GM23338 (cell line): ENCODE measurements around the gene TINCR. TPM values are rescaled to one million over a fixed set of nuclear protein-coding genes. Genes with fewer than 3 reads are reported as not detected.

Experiments used
- ATAC-seq: fragments of 200-7000 bp; cut with Tn5 transposase; 3 replicates; pipeline ENCODE4 v1.9.1; 2020
- DNase-seq: peaks from one replicate; pipeline ENCODE4 v3.0.0-alpha.2; 2015; ENCODE audit warnings: low spot score
- H2AFZ ChIP-seq: fragments of 200-600 bp; sonication (generic); 2 replicates; pipeline ENCODE4 v1.8.0; 2016; ENCODE audit warnings: antibody characterized with exemption, mild to moderate bottlenecking, moderate library complexity
- H3F3A ChIP-seq: fragments of 200-600 bp; sonication (generic); replicated peaks from 2 replicates; pipeline ENCODE4 v1.8.0; 2017; ENCODE audit warnings: antibody characterized with exemption, mixed run types, low read depth
- H3K27ac ChIP-seq: fragments of 200-600 bp; sonication (generic); 2 replicates; pipeline ENCODE4 v1.6.1; 2016; ENCODE audit warnings: low read depth
- H3K27me3 ChIP-seq: fragments of 200-600 bp; sonication (generic); 2 replicates; pipeline ENCODE4 v1.8.0; 2016; ENCODE audit warnings: mild to moderate bottlenecking, mixed run types, moderate library complexity; ENCODE audit not compliant: insufficient read depth
- H3K36me3 ChIP-seq: fragments of 200-600 bp; sonication (generic); 2 replicates; pipeline ENCODE4 v1.8.0; 2016; ENCODE audit warnings: mild to moderate bottlenecking; ENCODE audit not compliant: insufficient read depth
- H3K4me1 ChIP-seq: fragments of 200-600 bp; sonication (generic); 2 replicates; pipeline ENCODE4 v1.8.0; 2016; ENCODE audit warnings: mild to moderate bottlenecking, moderate library complexity; ENCODE audit not compliant: insufficient read depth
- H3K4me2 ChIP-seq: fragments of 200-600 bp; sonication (generic); 2 replicates; pipeline ENCODE4 v1.7.1; 2017; ENCODE audit warnings: mixed run types
- H3K4me3 ChIP-seq: fragments of 200-600 bp; sonication (generic); 2 replicates; pipeline ENCODE4 v1.6.1; 2016; ENCODE audit warnings: mixed run types
- H3K79me2 ChIP-seq: fragments of 200-600 bp; sonication (generic); replicated peaks from 2 replicates; pipeline ENCODE4 v1.8.0; 2017; ENCODE audit warnings: mild to moderate bottlenecking; ENCODE audit not compliant: insufficient read depth
- H3K9me2 ChIP-seq: fragments of 200-600 bp; sonication (generic); 2 replicates; pipeline ENCODE4 v1.8.0; 2017; ENCODE audit not compliant: insufficient read depth
- H4K20me1 ChIP-seq: fragments of 200-600 bp; sonication (generic); replicated peaks from 2 replicates; pipeline ENCODE4 v1.8.0; 2017; ENCODE audit warnings: mild to moderate bottlenecking; ENCODE audit not compliant: insufficient read depth
- H3K27ac Mint-ChIP-seq: 2 replicates; pipeline ENCODE4 v1.8.0; 2020; ENCODE audit warnings: inconsistent platforms, mild to moderate bottlenecking, moderate library complexity, mixed read lengths
- H3K27me3 Mint-ChIP-seq: 3 replicates; pipeline ENCODE4 v1.8.0; 2022; ENCODE audit warnings: low read depth, mild to moderate bottlenecking, moderate library complexity, mixed read lengths, inconsistent platforms; ENCODE audit not compliant: insufficient read depth, poor library complexity
- H3K36me3 Mint-ChIP-seq: 3 replicates; pipeline ENCODE4 v1.8.0; 2021; ENCODE audit warnings: low read depth, mild to moderate bottlenecking, inconsistent platforms, moderate library complexity, mixed read lengths
- H3K4me1 Mint-ChIP-seq: 3 replicates; pipeline ENCODE4 v1.8.0; 2020; ENCODE audit warnings: mild to moderate bottlenecking, inconsistent platforms, mixed read lengths
- H3K4me3 Mint-ChIP-seq: 3 replicates; pipeline ENCODE4 v1.8.0; 2021; ENCODE audit warnings: moderate library complexity, mild to moderate bottlenecking, inconsistent platforms, mixed read lengths
- H3K9me3 Mint-ChIP-seq: 3 replicates; pipeline ENCODE4 v1.8.0; 2020; ENCODE audit warnings: moderate library complexity, mild to moderate bottlenecking, inconsistent platforms, mixed read lengths
- EZH2phosphoT487 ChIP-seq: fragments of 200-600 bp; sonication (generic); IDR thresholded peaks from one replicate; pipeline ENCODE4 v1.8.1; 2018; ENCODE audit warnings: antibody characterized with exemption; ENCODE audit not compliant: unreplicated experiment
- NANOG ChIP-seq: IDR thresholded peaks from 2 replicates; pipeline ENCODE4 v1.6.1; 2016; ENCODE audit warnings: antibody characterized with exemption, borderline replicate concordance
- POLR2AphosphoS5 ChIP-seq: IDR thresholded peaks from 2 replicates; pipeline ENCODE4 v1.6.1; 2016; ENCODE audit warnings: antibody characterized with exemption, low read depth
- STAT1 ChIP-seq: IDR thresholded peaks from one replicate; pipeline ENCODE4 v1.6.1; 2016; ENCODE audit warnings: antibody characterized with exemption; ENCODE audit not compliant: unreplicated experiment
- ZNF114 ChIP-seq: fragments of 250-450 bp; sonication (Bioruptor Pico); IDR thresholded peaks from 2 replicates; pipeline ENCODE4 v1.5.0; 2020; ENCODE audit warnings: mild to moderate bottlenecking, moderate library complexity
- ZNF331 ChIP-seq: fragments of 250-450 bp; sonication (Bioruptor Pico); IDR thresholded peaks from 2 replicates; pipeline ENCODE4 v1.5.0; 2020; ENCODE audit warnings: low read depth, mild to moderate bottlenecking, moderate library complexity
- polyA plus RNA-seq: library from polyadenylated mRNA; unstranded; fragments of >200 nt; fragmentation: Nextera tagmentation; extraction: Ambion mirVana; gene quantifications from 2 replicates; pipeline ENCODE4 v1.2.1, GENCODE V29; 2016
- total RNA-seq: library from RNA; depleted of rRNA; stranded (reverse); fragments of >200 nt; shearing (Covaris generic); gene quantifications from 2 replicates; pipeline ENCODE4 v1.2.3, GENCODE V29; 2014
- TF ChIP-seq, protein P1 (sequence below): fragments of 250-450 bp; sonication (Bioruptor Pico); IDR thresholded peaks from 2 replicates; pipeline ENCODE4 v1.5.0; 2020; ENCODE audit warnings: mild to moderate bottlenecking, moderate library complexity
- TF ChIP-seq, protein P2 (sequence below): IDR thresholded peaks from one replicate; pipeline ENCODE4 v1.6.1; 2018; ENCODE audit warnings: antibody characterized with exemption; ENCODE audit not compliant: unreplicated experiment
- TF ChIP-seq, protein P3 (sequence below), 2 experiments: fragments of 200-600 bp in 1 of 2; sonication (generic) in 1 of 2; conservative IDR thresholded peaks; 2 replicates each; pipeline versions ENCODE4 v1.5.1 to v1.6.1; 2016 to 2017; ENCODE audit warnings: antibody characterized with exemption in 2 of 2, low read depth in 2 of 2, mild to moderate bottlenecking in 2 of 2, moderate library complexity in 1 of 2

Gene TINCR
- total and polyA plus RNA-seq, 2 experiments from 2014 or later, result 0.42 to 0.97 TPM

DNA sequence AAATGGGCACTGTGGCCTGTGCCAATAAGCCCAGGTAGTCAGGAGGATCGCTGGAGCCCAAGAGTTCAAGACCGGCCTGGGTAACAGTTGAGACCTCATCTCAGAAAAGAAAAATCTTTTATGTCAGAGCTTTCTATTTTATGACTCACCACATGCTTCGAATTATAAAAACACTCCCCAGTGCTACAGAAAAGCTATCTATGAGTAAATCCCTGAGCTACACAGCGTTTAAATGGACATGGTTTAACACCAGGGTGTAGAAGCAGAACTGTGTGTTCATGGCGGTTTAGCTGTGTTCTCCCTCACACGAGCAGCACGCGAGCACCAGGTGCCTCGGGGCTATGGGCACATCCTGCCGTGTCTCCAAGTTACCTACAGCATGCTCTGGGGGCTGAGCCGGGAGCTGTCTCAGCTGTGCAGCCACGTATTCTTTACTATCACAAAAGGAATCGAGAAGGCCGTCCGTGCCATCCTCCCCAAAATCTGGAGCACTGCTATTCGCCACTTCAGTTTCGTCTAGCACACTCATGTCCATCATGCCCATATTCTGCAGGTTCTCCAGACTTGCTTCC, 48.1 kb upstream of the TINCR start (continued):
- TF ChIP-seq, protein P1, sequence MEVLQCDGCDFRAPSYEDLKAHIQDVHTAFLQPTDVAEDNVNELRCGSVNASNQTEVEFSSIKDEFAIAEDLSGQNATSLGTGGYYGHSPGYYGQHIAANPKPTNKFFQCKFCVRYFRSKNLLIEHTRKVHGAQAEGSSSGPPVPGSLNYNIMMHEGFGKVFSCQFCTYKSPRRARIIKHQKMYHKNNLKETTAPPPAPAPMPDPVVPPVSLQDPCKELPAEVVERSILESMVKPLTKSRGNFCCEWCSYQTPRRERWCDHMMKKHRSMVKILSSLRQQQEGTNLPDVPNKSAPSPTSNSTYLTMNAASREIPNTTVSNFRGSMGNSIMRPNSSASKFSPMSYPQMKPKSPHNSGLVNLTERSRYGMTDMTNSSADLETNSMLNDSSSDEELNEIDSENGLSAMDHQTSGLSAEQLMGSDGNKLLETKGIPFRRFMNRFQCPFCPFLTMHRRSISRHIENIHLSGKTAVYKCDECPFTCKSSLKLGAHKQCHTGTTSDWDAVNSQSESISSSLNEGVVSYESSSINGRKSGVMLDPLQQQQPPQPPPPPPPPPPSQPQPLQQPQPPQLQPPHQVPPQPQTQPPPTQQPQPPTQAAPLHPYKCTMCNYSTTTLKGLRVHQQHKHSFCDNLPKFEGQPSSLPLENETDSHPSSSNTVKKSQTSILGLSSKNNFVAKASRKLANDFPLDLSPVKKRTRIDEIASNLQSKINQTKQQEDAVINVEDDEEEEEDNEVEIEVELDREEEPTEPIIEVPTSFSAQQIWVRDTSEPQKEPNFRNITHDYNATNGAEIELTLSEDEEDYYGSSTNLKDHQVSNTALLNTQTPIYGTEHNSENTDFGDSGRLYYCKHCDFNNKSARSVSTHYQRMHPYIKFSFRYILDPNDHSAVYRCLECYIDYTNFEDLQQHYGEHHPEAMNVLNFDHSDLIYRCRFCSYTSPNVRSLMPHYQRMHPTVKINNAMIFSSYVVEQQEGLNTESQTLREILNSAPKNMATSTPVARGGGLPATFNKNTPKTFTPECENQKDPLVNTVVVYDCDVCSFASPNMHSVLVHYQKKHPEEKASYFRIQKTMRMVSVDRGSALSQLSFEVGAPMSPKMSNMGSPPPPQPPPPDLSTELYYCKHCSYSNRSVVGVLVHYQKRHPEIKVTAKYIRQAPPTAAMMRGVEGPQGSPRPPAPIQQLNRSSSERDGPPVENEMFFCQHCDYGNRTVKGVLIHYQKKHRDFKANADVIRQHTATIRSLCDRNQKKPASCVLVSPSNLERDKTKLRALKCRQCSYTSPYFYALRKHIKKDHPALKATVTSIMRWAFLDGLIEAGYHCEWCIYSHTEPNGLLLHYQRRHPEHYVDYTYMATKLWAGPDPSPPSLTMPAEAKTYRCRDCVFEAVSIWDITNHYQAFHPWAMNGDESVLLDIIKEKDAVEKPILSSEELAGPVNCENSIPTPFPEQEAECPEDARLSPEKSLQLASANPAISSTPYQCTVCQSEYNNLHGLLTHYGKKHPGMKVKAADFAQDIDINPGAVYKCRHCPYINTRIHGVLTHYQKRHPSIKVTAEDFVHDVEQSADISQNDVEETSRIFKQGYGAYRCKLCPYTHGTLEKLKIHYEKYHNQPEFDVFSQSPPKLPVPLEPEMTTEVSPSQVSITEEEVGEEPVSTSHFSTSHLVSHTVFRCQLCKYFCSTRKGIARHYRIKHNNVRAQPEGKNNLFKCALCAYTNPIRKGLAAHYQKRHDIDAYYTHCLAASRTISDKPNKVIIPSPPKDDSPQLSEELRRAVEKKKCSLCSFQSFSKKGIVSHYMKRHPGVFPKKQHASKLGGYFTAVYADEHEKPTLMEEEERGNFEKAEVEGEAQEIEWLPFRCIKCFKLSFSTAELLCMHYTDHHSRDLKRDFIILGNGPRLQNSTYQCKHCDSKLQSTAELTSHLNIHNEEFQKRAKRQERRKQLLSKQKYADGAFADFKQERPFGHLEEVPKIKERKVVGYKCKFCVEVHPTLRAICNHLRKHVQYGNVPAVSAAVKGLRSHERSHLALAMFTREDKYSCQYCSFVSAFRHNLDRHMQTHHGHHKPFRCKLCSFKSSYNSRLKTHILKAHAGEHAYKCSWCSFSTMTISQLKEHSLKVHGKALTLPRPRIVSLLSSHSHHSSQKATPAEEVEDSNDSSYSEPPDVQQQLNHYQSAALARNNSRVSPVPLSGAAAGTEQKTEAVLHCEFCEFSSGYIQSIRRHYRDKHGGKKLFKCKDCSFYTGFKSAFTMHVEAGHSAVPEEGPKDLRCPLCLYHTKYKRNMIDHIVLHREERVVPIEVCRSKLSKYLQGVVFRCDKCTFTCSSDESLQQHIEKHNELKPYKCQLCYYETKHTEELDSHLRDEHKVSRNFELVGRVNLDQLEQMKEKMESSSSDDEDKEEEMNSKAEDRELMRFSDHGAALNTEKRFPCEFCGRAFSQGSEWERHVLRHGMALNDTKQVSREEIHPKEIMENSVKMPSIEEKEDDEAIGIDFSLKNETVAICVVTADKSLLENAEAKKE, result no peak
- no peak for TF ChIP-seq EZH2phosphoT487

DNA sequence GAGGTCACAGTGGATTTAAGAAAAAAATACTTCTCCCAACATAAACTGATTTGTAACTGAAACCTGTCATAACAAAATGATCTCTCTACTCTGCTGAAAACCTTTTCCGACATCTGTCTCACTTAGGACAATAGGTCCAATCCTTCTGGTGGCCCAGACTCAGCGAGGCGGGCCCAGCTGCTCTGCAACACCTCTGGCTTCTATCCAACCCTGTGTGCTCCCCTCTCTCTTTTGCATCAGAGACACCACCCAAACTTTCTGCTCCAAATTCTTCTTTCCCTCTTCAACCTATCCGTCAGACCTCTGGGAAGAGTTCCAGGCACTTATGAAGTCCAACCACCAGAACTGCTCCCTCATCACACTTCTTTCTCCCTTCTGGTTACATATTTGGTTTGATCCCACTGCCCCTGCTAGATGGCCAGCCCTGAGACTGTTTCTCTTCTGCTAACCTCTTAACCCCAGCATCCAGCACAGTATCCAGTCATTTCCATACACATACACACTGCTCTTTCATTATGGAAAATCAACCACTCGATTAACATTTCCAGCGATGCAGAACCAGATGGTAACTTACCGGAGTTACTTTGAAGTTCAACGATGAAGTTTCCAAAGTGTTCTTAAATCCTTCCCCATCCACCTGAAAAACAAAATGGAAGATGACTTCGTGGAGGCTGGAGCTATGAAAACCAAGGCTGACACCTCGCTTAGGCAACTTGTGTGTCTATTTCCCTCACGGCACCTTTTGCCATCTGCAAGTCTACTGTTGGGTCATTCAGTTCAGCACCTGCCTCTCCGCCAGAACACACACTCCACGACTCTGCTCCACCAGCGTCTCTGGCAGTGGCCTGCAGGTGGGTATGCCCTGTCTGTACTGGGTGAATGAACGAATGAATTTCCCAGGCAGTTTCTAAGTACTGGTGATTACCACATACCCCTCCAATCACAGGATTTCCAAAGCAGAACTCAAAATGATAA, 45.4 kb upstream of the TINCR start:
- no peaks in the 10 kb centered on the region for H3K9me3 Mint-ChIP-seq
- Histone ChIP-seq H3F3A (0 out of 2 replicates have a peak, but pooled peaks cover 5% of the 10 kb centered on the region), H3K4me3 (no peak overlapping the region), H3K79me2 (peaks cover 34% of the 10 kb centered on the region), H3K4me2 (no peak overlapping the region), H3K36me3 (peaks cover 79% of the 10 kb centered on the region), H3K27me3 (no peaks in the 10 kb centered on the region), H3K9me2 (no peaks in the 10 kb centered on the region), H4K20me1 (peaks cover 22% of the 10 kb centered on the region), H3K4me1 (no peaks in the 10 kb centered on the region), H3K27ac (no peak overlapping the region), H2AFZ (no peak overlapping the region)
- DNase-seq, result no peak
- no peak for ATAC-seq
- no peaks in the 10 kb centered on the region for H3K4me1 Mint-ChIP-seq
- no peak overlapping the region for H3K4me3 Mint-ChIP-seq
- peaks cover 94% of the 10 kb centered on the region for H3K36me3 Mint-ChIP-seq
- H3K27ac Mint-ChIP-seq, result no peak overlapping the region
- H3K27me3 Mint-ChIP-seq, result peaks cover 5% of the 10 kb centered on the region
- no peak for TF ChIP-seq ZNF114 (CRISPR knock-in tag)
- no peak for TF ChIP-seq EZH2phosphoT487
- TF ChIP-seq, protein P2, sequence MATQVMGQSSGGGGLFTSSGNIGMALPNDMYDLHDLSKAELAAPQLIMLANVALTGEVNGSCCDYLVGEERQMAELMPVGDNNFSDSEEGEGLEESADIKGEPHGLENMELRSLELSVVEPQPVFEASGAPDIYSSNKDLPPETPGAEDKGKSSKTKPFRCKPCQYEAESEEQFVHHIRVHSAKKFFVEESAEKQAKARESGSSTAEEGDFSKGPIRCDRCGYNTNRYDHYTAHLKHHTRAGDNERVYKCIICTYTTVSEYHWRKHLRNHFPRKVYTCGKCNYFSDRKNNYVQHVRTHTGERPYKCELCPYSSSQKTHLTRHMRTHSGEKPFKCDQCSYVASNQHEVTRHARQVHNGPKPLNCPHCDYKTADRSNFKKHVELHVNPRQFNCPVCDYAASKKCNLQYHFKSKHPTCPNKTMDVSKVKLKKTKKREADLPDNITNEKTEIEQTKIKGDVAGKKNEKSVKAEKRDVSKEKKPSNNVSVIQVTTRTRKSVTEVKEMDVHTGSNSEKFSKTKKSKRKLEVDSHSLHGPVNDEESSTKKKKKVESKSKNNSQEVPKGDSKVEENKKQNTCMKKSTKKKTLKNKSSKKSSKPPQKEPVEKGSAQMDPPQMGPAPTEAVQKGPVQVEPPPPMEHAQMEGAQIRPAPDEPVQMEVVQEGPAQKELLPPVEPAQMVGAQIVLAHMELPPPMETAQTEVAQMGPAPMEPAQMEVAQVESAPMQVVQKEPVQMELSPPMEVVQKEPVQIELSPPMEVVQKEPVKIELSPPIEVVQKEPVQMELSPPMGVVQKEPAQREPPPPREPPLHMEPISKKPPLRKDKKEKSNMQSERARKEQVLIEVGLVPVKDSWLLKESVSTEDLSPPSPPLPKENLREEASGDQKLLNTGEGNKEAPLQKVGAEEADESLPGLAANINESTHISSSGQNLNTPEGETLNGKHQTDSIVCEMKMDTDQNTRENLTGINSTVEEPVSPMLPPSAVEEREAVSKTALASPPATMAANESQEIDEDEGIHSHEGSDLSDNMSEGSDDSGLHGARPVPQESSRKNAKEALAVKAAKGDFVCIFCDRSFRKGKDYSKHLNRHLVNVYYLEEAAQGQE, result no peak
- no peak for TF ChIP-seq POLR2AphosphoS5
- TF ChIP-seq ZNF331 (CRISPR knock-in tag), result no peak
- TF ChIP-seq, protein P3, sequence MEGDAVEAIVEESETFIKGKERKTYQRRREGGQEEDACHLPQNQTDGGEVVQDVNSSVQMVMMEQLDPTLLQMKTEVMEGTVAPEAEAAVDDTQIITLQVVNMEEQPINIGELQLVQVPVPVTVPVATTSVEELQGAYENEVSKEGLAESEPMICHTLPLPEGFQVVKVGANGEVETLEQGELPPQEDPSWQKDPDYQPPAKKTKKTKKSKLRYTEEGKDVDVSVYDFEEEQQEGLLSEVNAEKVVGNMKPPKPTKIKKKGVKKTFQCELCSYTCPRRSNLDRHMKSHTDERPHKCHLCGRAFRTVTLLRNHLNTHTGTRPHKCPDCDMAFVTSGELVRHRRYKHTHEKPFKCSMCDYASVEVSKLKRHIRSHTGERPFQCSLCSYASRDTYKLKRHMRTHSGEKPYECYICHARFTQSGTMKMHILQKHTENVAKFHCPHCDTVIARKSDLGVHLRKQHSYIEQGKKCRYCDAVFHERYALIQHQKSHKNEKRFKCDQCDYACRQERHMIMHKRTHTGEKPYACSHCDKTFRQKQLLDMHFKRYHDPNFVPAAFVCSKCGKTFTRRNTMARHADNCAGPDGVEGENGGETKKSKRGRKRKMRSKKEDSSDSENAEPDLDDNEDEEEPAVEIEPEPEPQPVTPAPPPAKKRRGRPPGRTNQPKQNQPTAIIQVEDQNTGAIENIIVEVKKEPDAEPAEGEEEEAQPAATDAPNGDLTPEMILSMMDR (conservative IDR thresholded peaks at IDR 0.05; ENCODE audit: low read depth in 2 of 2), result no peak
- TF ChIP-seq NANOG, result no peak
- TF ChIP-seq STAT1, result no peak
